Brain microvascular endothelial cell (primary cell): ENCODE data around the gene ANKMY1.

Experiments
- DNase-seq: peaks from one replicate; pipeline ENCODE4 v3.0.0-alpha.2; 2020
- H3K27ac ChIP-seq: fragments of 250-450 bp; sonication (Bioruptor Pico); 2 replicates; pipeline ENCODE4 v1.5.1; 2020; ENCODE audit warnings: mild to moderate bottlenecking, moderate library complexity
- H3K27me3 ChIP-seq: fragments of 250-450 bp; sonication (Bioruptor Pico); replicated peaks from 2 replicates; pipeline ENCODE4 v1.5.1; 2020; ENCODE audit warnings: mild to moderate bottlenecking
- H3K36me3 ChIP-seq: fragments of 250-450 bp; sonication (Bioruptor Pico); replicated peaks from 2 replicates; pipeline ENCODE4 v1.5.1; 2020; ENCODE audit warnings: mild to moderate bottlenecking
- H3K4me3 ChIP-seq: 2 replicates; pipeline ENCODE4 v1.5.1; 2011; ENCODE audit warnings: low read depth, mild to moderate bottlenecking, control low read depth, low read length, moderate library complexity
- CTCF ChIP-seq: IDR thresholded peaks from 2 replicates; pipeline ENCODE4 v1.5.1; 2011; ENCODE audit warnings: low read depth, mild to moderate bottlenecking, moderate library complexity, low read length, control low read depth, inconsistent platforms; ENCODE audit errors: missing control alignments
- in situ Hi-C: cut with HindIII; loops from 2 replicates; pipeline ENCODE4 v1.10.0; 2017; ENCODE audit warnings: low sequenced_read_pairs, low pct_ligation_motif_present

ANKMY1 gene

GRCh38 chr2:240508832-240509545 is 48.8 kb downstream of the ANKMY1 start:
- no peak overlapping the region for H3K27ac ChIP-seq
- H3K4me3 ChIP-seq, result no peak overlapping the region
- no peaks in the 10 kb centered on the region for H3K27me3 ChIP-seq
- no peak for TF ChIP-seq CTCF
- no peaks in the 10 kb centered on the region for H3K36me3 ChIP-seq
- in situ Hi-C loops, result no loop called here
- DNase-seq, result no peak

- Histone ChIP-seq H3K27me3 (no peaks in the 10 kb centered on the region), H3K4me3 (no peak overlapping the region), H3K36me3 (no peaks in the 10 kb centered on the region), H3K27ac (no peak overlapping the region)
- no peak for TF ChIP-seq CTCF
- no peak for DNase-seq
- in situ Hi-C loops, result no loop called here
Measured at GRCh38 chr2:240507778-240508251, 50.0 kb downstream of the ANKMY1 start.

- no peak overlapping the region for H3K4me3 ChIP-seq
- no peak overlapping the region for H3K27ac ChIP-seq
- H3K36me3 ChIP-seq, result no peaks in the 10 kb centered on the region
- DNase-seq, result no peak
- no peak for TF ChIP-seq CTCF
- H3K27me3 ChIP-seq, result no peaks in the 10 kb centered on the region
- in situ Hi-C loops, result no loop called here
Measured at GRCh38 chr2:240507060-240507777, 50.6 kb downstream of the ANKMY1 start.

GRCh38 chr2:240506406-240507059 is 51.3 kb downstream of the ANKMY1 start:
- TF ChIP-seq CTCF, result no peak
- no peak for DNase-seq
- in situ Hi-C loops, result no loop called here

GRCh38 chr2:240505910-240506309 is 51.9 kb downstream of the ANKMY1 start:
- no peaks in the 10 kb centered on the region for H3K27me3 ChIP-seq
- H3K4me3 ChIP-seq, result no peak overlapping the region
- in situ Hi-C loops, result no loop called here
- DNase-seq, result no peak
- TF ChIP-seq CTCF, result no peak
- H3K36me3 ChIP-seq, result no peaks in the 10 kb centered on the region
- no peak overlapping the region for H3K27ac ChIP-seq

More at GRCh38 chr2:240506406-240507059, 51.3 kb downstream of the ANKMY1 start:
- no peak overlapping the region for H3K4me3 ChIP-seq
- H3K27me3 ChIP-seq, result no peaks in the 10 kb centered on the region
- no peak overlapping the region for H3K27ac ChIP-seq
- H3K36me3 ChIP-seq, result no peaks in the 10 kb centered on the region
